HG03469 (cell line): ENCODE measurements around the gene ELF2.
A peak's percentile ranks its signal among the peaks of the same experiment; 100 is the strongest.
"Not testable (repeated sequence)": the region's sequence is repeated elsewhere in the genome, so short reads cannot be mapped to it uniquely, and the experiment has no call there.

Source experiments
- ATAC-seq: cut with Tn5 transposase; IDR thresholded peaks from one replicate; pipeline ENCODE4 v1.9.1; 2021; ENCODE audit warnings: mild to moderate bottlenecking, moderate library complexity, moderate number of reproducible peaks; ENCODE audit not compliant: unreplicated experiment

ELF2 gene

DNA sequence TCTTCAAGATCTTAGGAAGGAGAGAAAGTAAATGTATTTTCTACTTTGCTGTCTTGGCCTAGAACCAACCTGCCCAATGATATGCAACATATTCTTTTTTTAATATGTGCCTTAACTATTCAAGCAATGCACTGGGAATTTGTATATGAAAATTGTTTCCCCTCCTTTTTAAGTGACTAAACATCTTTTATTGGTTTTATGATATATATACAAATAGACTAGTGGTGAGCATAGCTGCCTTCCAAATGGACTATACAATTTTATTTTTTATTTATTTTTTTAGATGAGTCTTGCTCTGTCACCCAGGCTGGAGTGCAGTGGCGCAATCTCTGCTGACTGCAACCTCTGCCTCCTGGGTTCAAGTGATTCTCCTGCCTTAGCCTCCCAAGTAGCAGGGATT, 151.2 kb downstream of the ELF2 start:
- no peak for ATAC-seq

DNA sequence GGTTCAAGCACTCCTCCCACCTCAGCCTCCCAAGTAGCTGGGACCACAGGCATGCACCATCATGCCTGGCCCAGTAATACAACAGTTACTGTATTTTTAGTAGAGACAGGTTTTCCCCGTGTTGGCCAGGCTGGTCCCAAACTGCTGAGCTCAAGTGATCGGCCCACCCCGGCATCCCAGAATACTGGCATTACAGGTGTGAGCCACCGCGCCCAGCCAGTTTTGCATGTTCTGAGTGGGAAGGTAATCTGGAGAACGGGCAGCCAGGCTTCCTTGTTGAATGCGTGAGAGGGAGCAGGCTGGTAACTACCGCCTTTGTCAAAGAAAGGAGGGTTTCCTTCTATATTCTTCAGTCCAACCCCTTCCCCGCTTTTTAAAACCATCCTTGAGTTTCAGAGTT, 152.3 kb downstream of the ELF2 start:
- no peak for ATAC-seq

DNA sequence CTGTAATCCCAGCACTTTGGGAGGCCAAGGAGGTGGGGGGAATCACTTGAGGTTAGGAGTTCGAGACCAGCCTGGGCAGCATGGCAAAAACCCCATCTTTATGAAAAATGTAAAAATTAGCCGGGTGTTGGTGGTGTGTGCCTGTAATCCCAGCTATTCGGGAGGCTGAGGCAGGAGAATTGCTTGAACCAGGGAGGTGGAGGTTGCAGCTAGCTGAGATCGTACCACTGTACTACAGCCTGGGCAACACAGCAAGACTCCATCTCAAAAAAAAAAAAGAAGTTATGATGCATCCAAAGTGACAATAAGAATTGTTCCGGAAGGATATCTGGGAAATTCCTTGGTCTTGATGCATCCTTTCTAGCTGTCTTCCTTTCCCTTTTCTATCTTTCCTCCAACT, 154.2 kb downstream of the ELF2 start:
- no peak for ATAC-seq

- ATAC-seq, result not testable (repeated sequence)
These were observed 155.9 kb downstream of the ELF2 start for GRCh38 chr4:139021071-139021470.

GRCh38 chr4:139020384-139020783, 156.6 kb downstream of the ELF2 start:
- no peak for ATAC-seq

DNA sequence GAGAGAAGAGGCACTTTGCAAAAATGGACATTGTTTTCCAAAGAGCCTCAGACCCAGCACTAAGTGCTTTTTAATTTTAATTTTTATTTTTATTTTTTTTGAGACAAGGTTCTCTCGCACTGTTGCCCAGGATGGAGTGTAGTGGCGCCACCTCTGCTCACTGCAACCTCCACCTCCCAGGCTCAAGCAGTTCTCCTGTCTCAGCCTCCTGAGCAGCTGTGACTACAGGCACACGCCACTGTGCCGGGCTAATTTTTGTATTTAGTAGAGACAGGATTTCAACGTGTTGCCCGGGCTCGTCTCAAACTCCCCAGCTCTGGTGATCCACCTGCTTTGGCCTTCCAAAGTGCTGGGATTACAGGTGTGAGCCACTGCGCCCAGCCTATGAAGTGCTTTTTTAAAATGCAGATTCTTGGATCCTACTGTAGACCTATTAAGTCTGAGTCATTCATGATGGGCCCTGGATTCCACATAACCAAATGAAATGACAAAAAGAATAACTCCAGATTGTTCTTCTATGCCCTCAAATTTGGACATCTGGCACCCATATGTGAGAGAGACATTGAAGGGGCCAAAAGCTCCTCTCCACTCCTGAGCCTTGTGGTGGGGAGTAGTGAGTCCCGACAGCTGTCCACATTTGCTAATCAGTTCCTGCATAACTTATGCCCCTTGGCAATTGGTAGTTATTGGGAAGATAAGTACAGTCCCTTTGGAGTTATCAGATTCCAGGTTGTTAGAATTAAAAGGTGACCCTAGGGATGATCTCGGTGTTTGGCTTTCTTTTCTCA, 157.9 kb downstream of the ELF2 start:
- ATAC-seq, result no peak

DNA sequence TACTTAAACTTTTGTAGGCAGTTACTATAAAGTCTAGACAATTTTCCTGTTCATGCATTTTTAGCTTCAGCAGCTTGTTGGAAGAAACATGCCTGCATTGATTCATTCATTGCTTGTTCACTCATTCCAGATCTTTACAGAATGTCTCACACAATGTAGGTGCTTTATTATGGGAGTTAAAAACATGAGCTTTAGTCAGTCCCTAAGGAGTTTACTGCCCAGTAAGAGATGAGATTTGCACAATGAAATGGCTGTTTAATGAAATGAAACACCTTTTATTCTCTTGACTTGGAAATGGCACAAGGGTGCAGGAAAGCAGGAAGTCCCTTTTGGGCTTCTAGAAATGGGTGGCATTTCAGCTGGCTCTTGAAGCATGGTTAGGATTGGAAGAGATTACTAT, 158.5 kb downstream of the ELF2 start:
- ATAC-seq, result no peak

- no peak for ATAC-seq
These were observed 159.2 kb downstream of the ELF2 start for GRCh38 chr4:139017861-139018260.

- ATAC-seq, result no peak
These were observed 161.0 kb downstream of the ELF2 start for GRCh38 chr4:139015948-139016471.

DNA sequence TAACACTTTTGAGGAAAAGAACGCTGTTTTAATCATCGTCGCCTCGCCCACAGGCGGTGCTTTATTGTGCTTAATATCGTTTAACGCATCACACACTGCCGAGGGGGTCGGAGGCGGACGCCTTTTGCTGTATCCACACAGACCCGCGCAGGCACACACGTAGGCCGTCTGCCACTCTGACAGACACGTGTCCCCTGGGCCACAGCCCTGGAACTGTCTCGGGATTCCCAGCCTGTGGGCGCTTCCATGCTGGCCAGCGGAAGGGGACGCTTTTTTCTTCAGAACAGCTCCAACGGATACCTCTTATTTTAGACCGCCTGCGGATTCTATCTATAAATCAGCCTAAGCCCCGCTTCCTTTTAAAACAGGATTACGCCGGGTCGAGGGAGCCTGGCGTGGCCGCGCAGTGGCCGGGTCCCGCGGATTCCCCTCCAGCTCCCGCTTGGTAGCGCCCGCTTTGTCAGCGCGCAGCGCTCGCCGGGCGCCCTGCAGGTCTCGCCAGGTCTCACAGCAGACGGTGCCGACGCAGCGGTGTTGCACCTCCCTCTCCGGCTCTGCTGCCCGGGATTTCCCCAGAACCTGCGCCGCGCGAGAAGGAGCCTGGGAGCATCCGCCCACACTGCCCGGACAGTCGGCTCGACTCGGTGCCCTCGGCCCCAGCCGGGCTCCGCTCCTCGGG, 161.6 kb downstream of the ELF2 start, which contains the start of gene NOCT:
Gene NOCT (plus strand): TSS at position 513 of the 679 bp plus-strand sequence. CDS start 201 bp downstream, outside the sequence.
- ATAC-seq, result peak; percentile 83

DNA sequence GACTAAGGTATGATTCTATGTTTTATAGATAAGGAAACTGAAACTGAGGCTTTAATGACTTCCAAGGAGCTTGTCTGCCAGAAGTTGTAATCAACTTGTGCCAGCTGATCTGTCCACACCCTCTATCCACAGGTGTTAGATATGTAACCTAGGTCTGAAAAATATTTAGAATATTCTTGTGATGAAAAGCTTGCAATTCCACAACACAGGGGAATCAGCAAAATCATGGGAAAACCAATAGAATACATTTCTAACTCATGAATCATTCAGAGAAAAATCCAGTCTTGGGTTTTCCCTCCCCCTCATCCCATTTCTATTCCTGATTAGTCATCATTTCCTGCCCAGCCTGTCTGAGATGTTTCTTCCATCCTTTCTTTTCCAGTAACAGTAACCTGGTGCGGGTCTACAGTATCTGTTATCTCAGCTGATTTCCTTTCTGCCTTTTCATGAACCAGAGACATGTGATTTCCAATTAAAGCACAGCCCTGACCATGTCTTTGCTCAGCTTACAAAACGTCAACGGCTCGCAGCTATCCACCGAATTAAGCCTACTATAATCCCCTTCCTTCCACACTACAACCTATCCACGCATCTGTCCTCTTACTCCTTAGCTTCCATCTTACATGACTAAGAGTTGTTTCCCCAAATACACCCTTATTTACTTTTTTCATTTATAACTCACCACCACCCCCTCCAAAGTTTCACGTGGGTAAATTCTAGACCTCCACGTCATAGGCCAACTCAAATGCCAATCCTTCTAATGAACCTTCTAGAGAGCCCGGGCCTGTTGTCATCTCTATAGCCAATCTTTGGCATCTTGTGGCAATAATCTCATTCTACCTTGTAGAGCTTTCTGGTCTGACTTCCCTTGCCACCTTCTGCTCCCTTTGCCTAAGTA, 162.4 kb downstream of the ELF2 start:
- ATAC-seq, result peak; percentile 5

DNA sequence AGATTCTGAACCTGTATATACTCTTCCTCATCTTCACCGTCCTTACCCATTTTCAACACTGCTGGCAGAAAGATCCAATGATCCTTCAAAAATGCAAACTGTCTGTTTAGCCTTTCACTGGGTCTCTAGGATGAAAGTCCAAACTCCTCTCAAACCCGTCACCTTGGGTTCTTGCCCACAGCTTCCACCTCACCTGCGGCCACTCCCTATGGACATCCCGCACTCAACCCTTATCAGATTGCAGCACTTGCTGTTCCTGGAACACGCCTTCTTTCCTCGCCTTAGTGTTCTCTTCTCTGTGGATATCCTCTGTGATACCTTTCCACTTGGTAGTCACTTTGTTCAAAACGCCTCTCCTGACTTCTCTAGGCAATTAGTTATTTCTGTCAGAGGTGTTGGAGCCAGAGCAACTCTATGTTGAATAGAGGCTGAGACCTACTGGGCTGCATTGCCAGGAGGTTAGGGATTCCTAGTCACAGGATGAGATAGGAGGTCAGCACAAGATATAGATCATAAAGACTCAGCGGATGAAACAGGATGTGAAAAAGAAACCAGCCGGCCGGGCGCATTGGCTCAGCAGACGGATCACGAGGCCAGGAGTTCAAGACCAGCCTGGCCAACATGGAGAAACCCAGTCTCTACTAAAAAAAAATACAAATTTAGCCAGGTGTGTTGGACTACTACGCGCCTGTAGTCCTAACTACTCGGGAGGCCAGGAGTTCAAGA, 165.6 kb downstream of the ELF2 start:
- no peak for ATAC-seq

DNA sequence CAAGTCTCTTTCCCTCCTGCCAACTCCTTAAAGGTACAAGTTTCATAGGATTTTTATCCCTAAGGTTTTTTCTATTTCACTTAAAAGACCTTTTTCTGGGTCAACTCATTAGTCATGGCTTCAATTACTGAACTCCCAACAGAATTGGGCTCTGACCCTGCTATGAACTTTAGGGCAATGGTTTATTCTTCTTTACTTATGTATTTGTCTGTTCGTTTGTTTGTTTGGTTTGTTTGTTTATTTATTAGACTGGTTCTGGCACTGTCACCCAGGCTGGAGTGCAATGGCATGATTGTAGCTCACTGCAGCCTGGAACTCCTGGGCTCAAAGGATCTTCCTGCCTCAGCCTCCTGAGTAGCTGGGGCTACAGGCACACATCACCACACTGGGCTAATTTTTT, 167.3 kb downstream of the ELF2 start:
- no peak for ATAC-seq

DNA sequence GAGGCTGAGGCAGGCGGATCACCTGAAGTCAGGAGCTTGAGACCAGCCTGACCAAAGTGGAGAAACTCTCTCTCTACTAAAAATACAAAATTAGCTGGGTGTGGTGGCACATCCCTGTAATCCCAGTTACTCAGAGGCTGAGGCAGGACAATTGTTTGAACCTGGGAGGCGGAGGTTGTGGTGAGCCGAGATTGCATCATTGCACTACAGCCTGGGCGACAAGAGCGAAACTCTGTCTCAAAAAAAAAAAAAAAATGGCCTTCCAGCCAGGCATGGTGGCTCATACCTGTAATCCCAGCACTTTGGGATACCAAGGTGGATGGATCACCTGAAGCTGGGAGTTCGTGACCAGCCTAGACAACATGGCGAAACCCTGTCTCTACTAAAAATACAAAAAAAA, 168.7 kb downstream of the ELF2 start:
- not testable (repeated sequence) for ATAC-seq

DNA sequence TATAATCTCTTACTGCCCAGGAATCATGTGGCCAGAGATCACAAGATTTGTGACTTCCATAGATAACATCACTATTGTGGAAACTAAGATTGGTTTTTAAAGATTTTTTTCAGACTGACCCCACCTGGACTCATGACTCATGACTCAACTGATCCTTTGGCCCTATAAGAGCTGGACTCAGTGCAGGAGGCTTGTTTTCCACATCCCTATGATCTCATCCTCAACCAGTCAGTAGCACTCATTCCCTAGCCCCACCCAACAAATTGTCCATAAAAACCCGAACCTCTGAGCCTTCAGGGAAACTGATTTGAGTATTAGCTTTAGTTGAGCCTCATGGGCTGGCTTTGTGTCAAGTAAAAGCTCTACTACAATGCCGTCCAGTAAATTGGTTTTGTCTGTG, 169.4 kb downstream of the ELF2 start:
- no peak for ATAC-seq
